NB4 (cell line): ENCODE measurements around the gene CMIP.

Source experiments
- POLR2A ChIP-seq: IDR thresholded peaks from 2 replicates; pipeline ENCODE4 v1.6.1; 2011; ENCODE audit warnings: mild to moderate bottlenecking; ENCODE audit not compliant: insufficient read length; ENCODE audit errors: extremely low read depth
- TF ChIP-seq, protein P1 (sequence below): IDR thresholded peaks from one replicate; pipeline ENCODE4 v1.5.1; 2012; ENCODE audit warnings: low read depth, low read length
- TF ChIP-seq, protein P2 (sequence below): IDR thresholded peaks from 2 replicates; pipeline ENCODE4 v1.6.1; 2011; ENCODE audit warnings: low read depth, low read length

DNA sequence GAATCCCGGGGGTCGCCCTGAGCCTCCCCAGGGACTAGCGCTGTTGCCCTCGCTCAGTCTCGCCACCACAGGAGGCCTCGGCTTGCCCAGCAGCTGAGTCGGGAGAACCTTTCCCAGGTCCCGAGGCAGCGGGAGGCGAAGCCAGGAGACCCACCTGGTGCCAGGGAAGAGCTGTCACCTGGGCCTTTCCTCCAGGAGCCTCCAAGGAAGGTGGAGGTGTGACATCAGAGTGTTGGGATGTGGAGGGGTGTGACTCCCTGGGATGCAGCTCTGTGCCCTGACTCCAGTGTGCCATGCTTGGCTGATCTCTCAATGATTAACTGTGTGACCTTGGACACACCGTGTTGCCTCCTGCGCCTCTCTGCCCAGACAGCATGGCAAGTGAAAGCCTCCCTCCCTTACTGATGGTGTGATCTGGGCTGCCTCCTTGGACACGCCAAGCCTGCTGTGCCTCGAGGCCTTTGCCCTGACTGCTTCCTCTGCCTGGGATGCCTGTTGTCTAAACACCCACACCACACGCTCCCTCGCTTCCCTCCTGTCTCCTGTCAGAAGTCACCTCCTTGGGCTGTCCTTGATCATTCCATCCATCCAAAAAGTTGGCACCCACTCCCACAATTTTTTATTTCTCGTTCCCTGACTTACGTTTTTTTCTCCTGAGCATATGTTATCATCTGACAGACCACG, 88.0 kb downstream of the CMIP start:
- TF ChIP-seq, protein P1, sequence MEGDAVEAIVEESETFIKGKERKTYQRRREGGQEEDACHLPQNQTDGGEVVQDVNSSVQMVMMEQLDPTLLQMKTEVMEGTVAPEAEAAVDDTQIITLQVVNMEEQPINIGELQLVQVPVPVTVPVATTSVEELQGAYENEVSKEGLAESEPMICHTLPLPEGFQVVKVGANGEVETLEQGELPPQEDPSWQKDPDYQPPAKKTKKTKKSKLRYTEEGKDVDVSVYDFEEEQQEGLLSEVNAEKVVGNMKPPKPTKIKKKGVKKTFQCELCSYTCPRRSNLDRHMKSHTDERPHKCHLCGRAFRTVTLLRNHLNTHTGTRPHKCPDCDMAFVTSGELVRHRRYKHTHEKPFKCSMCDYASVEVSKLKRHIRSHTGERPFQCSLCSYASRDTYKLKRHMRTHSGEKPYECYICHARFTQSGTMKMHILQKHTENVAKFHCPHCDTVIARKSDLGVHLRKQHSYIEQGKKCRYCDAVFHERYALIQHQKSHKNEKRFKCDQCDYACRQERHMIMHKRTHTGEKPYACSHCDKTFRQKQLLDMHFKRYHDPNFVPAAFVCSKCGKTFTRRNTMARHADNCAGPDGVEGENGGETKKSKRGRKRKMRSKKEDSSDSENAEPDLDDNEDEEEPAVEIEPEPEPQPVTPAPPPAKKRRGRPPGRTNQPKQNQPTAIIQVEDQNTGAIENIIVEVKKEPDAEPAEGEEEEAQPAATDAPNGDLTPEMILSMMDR, result no peak
- TF ChIP-seq POLR2A, result no peak
- TF ChIP-seq, protein P2, sequence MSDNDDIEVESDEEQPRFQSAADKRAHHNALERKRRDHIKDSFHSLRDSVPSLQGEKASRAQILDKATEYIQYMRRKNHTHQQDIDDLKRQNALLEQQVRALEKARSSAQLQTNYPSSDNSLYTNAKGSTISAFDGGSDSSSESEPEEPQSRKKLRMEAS, result no peak
